KMS-11 (cell line): Measurements from ENCODE around the gene WASF2.
A peak's percentile ranks its signal among the peaks of the same experiment; 100 is the strongest.

ENCODE experiments used
- H2AFZ ChIP-seq: fragments of 200-600 bp; sonication (generic); 2 replicates; pipeline ENCODE4 v1.6.1; 2016; ENCODE audit warnings: antibody characterized with exemption, mixed run types, low read depth
- H3K27ac ChIP-seq: fragments of 200-600 bp; sonication (generic); 2 replicates; pipeline ENCODE4 v1.6.1; 2016; ENCODE audit warnings: mild to moderate bottlenecking, mixed run types
- H3K27me3 ChIP-seq: fragments of 200-600 bp; sonication (generic); 2 replicates; pipeline ENCODE4 v1.6.1; 2017; ENCODE audit warnings: mild to moderate bottlenecking, low read depth, mixed run types, moderate library complexity; ENCODE audit not compliant: insufficient read depth
- H3K36me3 ChIP-seq: fragments of 200-600 bp; sonication (generic); 2 replicates; pipeline ENCODE4 v1.6.1; 2017; ENCODE audit warnings: mild to moderate bottlenecking, mixed run types; ENCODE audit not compliant: insufficient read depth
- H3K4me1 ChIP-seq: fragments of 200-600 bp; sonication (generic); 2 replicates; pipeline ENCODE4 v1.6.1; 2016; ENCODE audit warnings: mild to moderate bottlenecking, low read depth, mixed run types; ENCODE audit not compliant: poor library complexity, severe bottlenecking
- H3K4me2 ChIP-seq: fragments of 200-600 bp; sonication (generic); 2 replicates; pipeline ENCODE4 v1.7.0; 2016; ENCODE audit warnings: mild to moderate bottlenecking, mixed run types
- H3K4me3 ChIP-seq: fragments of 200-600 bp; sonication (generic); IDR thresholded peaks from 2 replicates; pipeline ENCODE4 v1.6.1; 2017; ENCODE audit warnings: low read depth, low read length, mixed read lengths; ENCODE audit not compliant: insufficient read depth
- H3K79me2 ChIP-seq: fragments of 200-600 bp; sonication (generic); 2 replicates; pipeline ENCODE4 v1.6.1; 2016; ENCODE audit warnings: low read depth, mixed run types; ENCODE audit not compliant: insufficient read depth
- H3K9ac ChIP-seq: fragments of 200-600 bp; sonication (generic); 2 replicates; pipeline ENCODE4 v1.6.1; 2016; ENCODE audit warnings: mild to moderate bottlenecking, mixed run types
- H4K20me1 ChIP-seq: fragments of 200-600 bp; sonication (generic); 2 replicates; pipeline ENCODE4 v1.6.1; 2016; ENCODE audit warnings: mild to moderate bottlenecking, mixed run types; ENCODE audit not compliant: insufficient read depth
- TF ChIP-seq, protein P1 (sequence below): fragments of 200-600 bp; sonication (generic); conservative IDR thresholded peaks from 2 replicates; pipeline ENCODE4 v1.6.1; 2017; ENCODE audit warnings: low read depth, mild to moderate bottlenecking, antibody characterized with exemption, low read length, moderate library complexity, mixed read lengths

WASF2 gene

DNA sequence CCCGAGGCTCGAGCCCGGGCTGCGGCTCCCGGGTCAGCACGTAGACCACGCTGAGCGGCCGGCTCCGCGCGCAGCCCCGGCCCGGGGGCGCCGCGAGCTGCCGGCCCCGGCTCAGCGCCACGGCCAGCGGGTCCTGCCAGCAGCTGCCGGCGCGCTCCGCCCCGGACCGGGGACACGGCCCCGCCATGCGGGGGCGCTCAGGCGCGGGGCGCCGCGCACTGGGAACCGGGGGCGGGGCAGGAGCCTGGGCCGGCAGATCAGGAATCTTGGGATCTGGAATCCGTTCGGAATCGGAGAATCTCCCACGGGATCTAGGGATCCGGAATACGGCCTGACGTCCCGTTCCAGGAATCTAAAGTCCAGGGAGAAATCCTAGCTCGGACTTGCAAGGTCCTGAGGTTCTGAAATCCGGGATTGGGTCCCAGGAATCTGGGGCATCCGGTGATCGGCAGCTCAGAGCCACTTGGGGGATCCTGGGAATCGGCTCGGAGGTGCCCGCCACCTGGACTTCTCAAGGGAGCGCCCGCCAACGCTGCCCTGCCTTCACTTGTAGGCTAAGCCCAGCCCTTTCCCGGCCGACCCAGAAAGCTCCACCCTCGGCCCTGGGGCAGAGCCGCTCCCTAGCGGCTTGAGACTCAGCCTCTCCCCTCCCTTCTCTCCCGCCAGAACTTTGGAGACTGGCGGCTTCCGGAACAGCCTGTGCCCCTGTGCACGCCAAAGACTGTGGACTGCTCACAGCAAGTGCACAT is 123.4 kb downstream of the WASF2 start, which contains the start of gene MAP3K6:
Gene MAP3K6, minus strand, starts transcription at position 551 of the 749 bp plus-strand sequence. Its CDS starts 364 bp downstream, at position 187.
- Histone ChIP-seq H3K4me3 (peak within 1 kb of the TSS; percentile 35), H2AFZ (peak within 1 kb of the TSS; percentile 100), H3K36me3 (no peaks in the 10 kb centered on the region), H3K27me3 (no peaks in the 10 kb centered on the region), H3K27ac (no peak within 1 kb of the TSS), H3K4me1 (peaks cover 17% of the 10 kb centered on the region), H3K4me2 (peak within 1 kb of the TSS; percentile 97), H3K79me2 (no peaks in the 10 kb centered on the region), H3K9ac (peak within 1 kb of the TSS; percentile 61; the same call in 1 of the 2 replicates), H4K20me1 (no peaks in the 10 kb centered on the region)
- TF ChIP-seq, protein P1, sequence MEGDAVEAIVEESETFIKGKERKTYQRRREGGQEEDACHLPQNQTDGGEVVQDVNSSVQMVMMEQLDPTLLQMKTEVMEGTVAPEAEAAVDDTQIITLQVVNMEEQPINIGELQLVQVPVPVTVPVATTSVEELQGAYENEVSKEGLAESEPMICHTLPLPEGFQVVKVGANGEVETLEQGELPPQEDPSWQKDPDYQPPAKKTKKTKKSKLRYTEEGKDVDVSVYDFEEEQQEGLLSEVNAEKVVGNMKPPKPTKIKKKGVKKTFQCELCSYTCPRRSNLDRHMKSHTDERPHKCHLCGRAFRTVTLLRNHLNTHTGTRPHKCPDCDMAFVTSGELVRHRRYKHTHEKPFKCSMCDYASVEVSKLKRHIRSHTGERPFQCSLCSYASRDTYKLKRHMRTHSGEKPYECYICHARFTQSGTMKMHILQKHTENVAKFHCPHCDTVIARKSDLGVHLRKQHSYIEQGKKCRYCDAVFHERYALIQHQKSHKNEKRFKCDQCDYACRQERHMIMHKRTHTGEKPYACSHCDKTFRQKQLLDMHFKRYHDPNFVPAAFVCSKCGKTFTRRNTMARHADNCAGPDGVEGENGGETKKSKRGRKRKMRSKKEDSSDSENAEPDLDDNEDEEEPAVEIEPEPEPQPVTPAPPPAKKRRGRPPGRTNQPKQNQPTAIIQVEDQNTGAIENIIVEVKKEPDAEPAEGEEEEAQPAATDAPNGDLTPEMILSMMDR: peak; percentile 60

GRCh38 chr1:27366113-27366410 is 123.9 kb downstream of the WASF2 start:
- TF ChIP-seq, protein P1: no peak
- Histone ChIP-seq H3K27ac (no peak overlapping the region), H3K4me3 (peak overlapping the region; percentile 35), H3K4me1 (peaks cover 17% of the 10 kb centered on the region), H4K20me1 (no peaks in the 10 kb centered on the region), H3K27me3 (no peaks in the 10 kb centered on the region), H3K4me2 (peak overlapping the region; percentile 78), H3K36me3 (no peaks in the 10 kb centered on the region), H3K9ac (peak overlapping the region; percentile 35; the same call in 1 of the 2 replicates), H2AFZ (peak overlapping the region; percentile 100), H3K79me2 (no peaks in the 10 kb centered on the region)

GRCh38 chr1:27365372-27366112 is 124.4 kb downstream of the WASF2 start:
- peak overlapping the region; percentile 100 for H2AFZ ChIP-seq

DNA sequence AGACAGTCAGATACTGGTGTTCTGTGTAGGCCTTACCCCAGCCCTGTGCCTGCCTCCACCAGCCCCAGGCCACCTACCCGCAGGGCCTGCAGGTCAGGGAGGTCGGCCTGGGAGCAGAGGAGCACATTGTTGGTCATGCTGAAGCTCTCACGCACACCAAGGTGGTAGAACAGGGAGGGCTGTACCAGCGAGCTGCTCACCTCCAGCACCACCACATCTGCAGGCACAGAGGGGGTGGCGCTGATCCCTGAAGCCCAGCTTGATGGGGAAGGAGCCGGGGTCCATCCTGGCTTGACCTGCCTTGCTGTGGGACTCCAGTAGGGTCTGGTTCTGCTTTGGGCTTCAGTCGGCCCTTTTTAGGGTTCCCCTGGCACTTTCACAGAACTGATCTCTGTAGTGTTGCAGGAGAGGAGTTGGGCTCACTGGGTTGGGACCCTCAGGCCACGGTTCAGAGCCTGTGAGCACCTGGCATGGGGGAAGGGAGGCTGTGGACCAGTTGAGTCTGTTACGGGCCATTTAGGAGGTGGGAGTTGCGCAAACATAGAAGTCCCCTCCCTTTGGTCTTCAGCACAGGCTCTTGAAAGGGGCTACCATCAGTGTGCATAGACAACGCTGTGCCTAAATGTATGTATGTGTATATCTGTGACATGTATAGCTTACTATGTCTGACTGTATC is 125.1 kb downstream of the WASF2 start:
- Histone ChIP-seq H3K27me3 (no peaks in the 10 kb centered on the region), H4K20me1 (no peaks in the 10 kb centered on the region), H3K36me3 (no peaks in the 10 kb centered on the region), H3K27ac (no peak overlapping the region), H3K4me2 (peak overlapping the region; percentile 78), H3K4me3 (peak overlapping the region; percentile 22), H3K9ac (no peak overlapping the region), H3K79me2 (no peaks in the 10 kb centered on the region), H2AFZ (peak overlapping the region; percentile 100), H3K4me1 (peaks cover 17% of the 10 kb centered on the region)
- TF ChIP-seq, protein P1: no peak

More at GRCh38 chr1:27365372-27366112, 124.4 kb downstream of the WASF2 start:
- no peaks in the 10 kb centered on the region for H3K36me3 ChIP-seq
- H4K20me1 ChIP-seq: no peaks in the 10 kb centered on the region
- H3K4me3 ChIP-seq: peak overlapping the region; percentile 22
- H3K27me3 ChIP-seq: no peaks in the 10 kb centered on the region
- H3K9ac ChIP-seq: peak overlapping the region; percentile 35; the same call in 1 of the 2 replicates
- TF ChIP-seq, protein P1: no peak
- H3K4me1 ChIP-seq: peaks cover 17% of the 10 kb centered on the region
- H3K4me2 ChIP-seq: peak overlapping the region; percentile 78
- H3K79me2 ChIP-seq: no peaks in the 10 kb centered on the region
- no peak overlapping the region for H3K27ac ChIP-seq
